HEK293 (cell line): ENCODE measurements around the gene RIPPLY2.
A peak's percentile ranks its signal among the peaks of the same experiment; 100 is the strongest.

Experiments
- GLI2 ChIP-seq: fragments of 450-650 bp; formaldehyde crosslinking; IDR thresholded peaks from 2 replicates; pipeline ENCODE4; 2017; ENCODE audit warnings: missing biosample characterization, missing genetic modification characterization, low read depth, borderline replicate concordance
- OSR2 ChIP-seq: fragments of 450-650 bp; formaldehyde crosslinking; IDR thresholded peaks from 2 replicates; pipeline ENCODE4 v1.5.1; 2016; ENCODE audit warnings: missing biosample characterization, missing genetic modification characterization
- SALL2 ChIP-seq: fragments of 450-650 bp; formaldehyde crosslinking; IDR thresholded peaks from 2 replicates; pipeline ENCODE4 v1.5.0; 2017; ENCODE audit warnings: missing biosample characterization, mild to moderate bottlenecking, missing genetic modification characterization, borderline replicate concordance
- YY2 ChIP-seq: fragments of 450-650 bp; formaldehyde crosslinking; IDR thresholded peaks from 2 replicates; pipeline ENCODE4 v1.5.1; 2016; ENCODE audit warnings: missing biosample characterization, missing genetic modification characterization
- ZBTB17 ChIP-seq: fragments of 450-650 bp; formaldehyde crosslinking; IDR thresholded peaks from 2 replicates; pipeline ENCODE4 v1.5.1; 2016; ENCODE audit warnings: missing biosample characterization, missing genetic modification characterization
- ZBTB21 ChIP-seq: fragments of 450-650 bp; formaldehyde crosslinking; IDR thresholded peaks from 2 replicates; pipeline ENCODE4 v1.5.1; 2017; ENCODE audit warnings: missing biosample characterization, missing genetic modification characterization
- ZBTB8A ChIP-seq: fragments of 450-650 bp; formaldehyde crosslinking; IDR thresholded peaks from 2 replicates; pipeline ENCODE4 v1.5.1; 2016; ENCODE audit warnings: missing biosample characterization, missing genetic modification characterization
- ZFP3 ChIP-seq: fragments of 450-650 bp; formaldehyde crosslinking; IDR thresholded peaks from 2 replicates; pipeline ENCODE4 v1.5.1; 2016; ENCODE audit warnings: low read depth, missing biosample characterization, missing genetic modification characterization
- ZFP41 ChIP-seq: fragments of 450-650 bp; formaldehyde crosslinking; IDR thresholded peaks from 2 replicates; pipeline ENCODE4 v1.5.1; 2016; ENCODE audit warnings: missing biosample characterization, missing genetic modification characterization, borderline replicate concordance
- ZIC2 ChIP-seq: fragments of 450-650 bp; formaldehyde crosslinking; IDR thresholded peaks from 2 replicates; pipeline ENCODE4 v1.5.1; 2016; ENCODE audit warnings: missing biosample characterization, missing genetic modification characterization
- ZNF114 ChIP-seq: fragments of 450-650 bp; formaldehyde crosslinking; IDR thresholded peaks from 2 replicates; pipeline ENCODE4 v1.5.0; 2017; ENCODE audit warnings: missing biosample characterization, missing genetic modification characterization
- ZNF146 ChIP-seq: fragments of 450-650 bp; formaldehyde crosslinking; IDR thresholded peaks from 2 replicates; pipeline ENCODE4 v1.5.1; 2016; ENCODE audit warnings: missing biosample characterization, missing genetic modification characterization
- ZNF202 ChIP-seq: fragments of 450-650 bp; formaldehyde crosslinking; IDR thresholded peaks from 2 replicates; pipeline ENCODE4 v1.5.1; 2016; ENCODE audit warnings: missing biosample characterization, missing genetic modification characterization, borderline replicate concordance
- ZNF341 ChIP-seq: fragments of 450-650 bp; formaldehyde crosslinking; IDR thresholded peaks from 2 replicates; pipeline ENCODE4; 2016; ENCODE audit warnings: low read depth, missing biosample characterization, missing genetic modification characterization
- ZNF391 ChIP-seq: fragments of 450-650 bp; formaldehyde crosslinking; IDR thresholded peaks from 2 replicates; pipeline ENCODE4 v1.5.1; 2016; ENCODE audit warnings: low read depth, missing biosample characterization, missing genetic modification characterization, borderline replicate concordance
- ZNF433 ChIP-seq: fragments of 450-650 bp; formaldehyde crosslinking; IDR thresholded peaks from 2 replicates; pipeline ENCODE4 v1.5.1; 2016; ENCODE audit warnings: missing biosample characterization, missing genetic modification characterization, low read depth
- ZNF544 ChIP-seq: fragments of 450-650 bp; formaldehyde crosslinking; IDR thresholded peaks from 2 replicates; pipeline ENCODE4 v1.5.0; 2017; ENCODE audit warnings: missing biosample characterization, missing genetic modification characterization
- ZNF658 ChIP-seq: fragments of 450-650 bp; formaldehyde crosslinking; IDR thresholded peaks from 2 replicates; pipeline ENCODE4; 2016; ENCODE audit warnings: missing biosample characterization, missing genetic modification characterization
- ZNF768 ChIP-seq: fragments of 450-650 bp; formaldehyde crosslinking; IDR thresholded peaks from 2 replicates; pipeline ENCODE4 v1.5.1; 2018; ENCODE audit warnings: missing biosample characterization, mild to moderate bottlenecking, missing genetic modification characterization
- TF ChIP-seq, protein P1 (sequence below): fragments of 450-650 bp; formaldehyde crosslinking; IDR thresholded peaks from 2 replicates; pipeline ENCODE4 v1.5.1; 2016; ENCODE audit warnings: missing biosample characterization, missing genetic modification characterization, low read depth
- TF ChIP-seq, protein P2 (sequence below): fragments of 450-650 bp; formaldehyde crosslinking; IDR thresholded peaks from 2 replicates; pipeline ENCODE4 v1.5.1; 2016; ENCODE audit warnings: missing biosample characterization, missing genetic modification characterization
- TF ChIP-seq, protein P3 (sequence below): fragments of 450-650 bp; IDR thresholded peaks from 2 replicates; pipeline ENCODE4 v1.5.1; 2018; ENCODE audit warnings: missing biosample characterization, mild to moderate bottlenecking, missing genetic modification characterization
- TF ChIP-seq, protein P4 (sequence below): fragments of 450-650 bp; formaldehyde crosslinking; IDR thresholded peaks from 2 replicates; pipeline ENCODE4 v1.5.0; 2017; ENCODE audit warnings: missing biosample characterization, missing genetic modification characterization, borderline replicate concordance
- TF ChIP-seq, protein P5 (sequence below): fragments of 450-650 bp; formaldehyde crosslinking; IDR thresholded peaks from 2 replicates; pipeline ENCODE4 v1.5.1; 2016; ENCODE audit warnings: missing biosample characterization, missing genetic modification characterization
- TF ChIP-seq, protein P6 (sequence below): fragments of 450-650 bp; formaldehyde crosslinking; IDR thresholded peaks from 2 replicates; pipeline ENCODE4 v1.5.1; 2016; ENCODE audit warnings: missing biosample characterization, missing genetic modification characterization, low read depth
- TF ChIP-seq, protein P7 (sequence below): fragments of 450-650 bp; formaldehyde crosslinking; IDR thresholded peaks from 2 replicates; pipeline ENCODE4 v1.5.1; 2016; ENCODE audit warnings: missing biosample characterization, missing genetic modification characterization

Gene RIPPLY2

DNA sequence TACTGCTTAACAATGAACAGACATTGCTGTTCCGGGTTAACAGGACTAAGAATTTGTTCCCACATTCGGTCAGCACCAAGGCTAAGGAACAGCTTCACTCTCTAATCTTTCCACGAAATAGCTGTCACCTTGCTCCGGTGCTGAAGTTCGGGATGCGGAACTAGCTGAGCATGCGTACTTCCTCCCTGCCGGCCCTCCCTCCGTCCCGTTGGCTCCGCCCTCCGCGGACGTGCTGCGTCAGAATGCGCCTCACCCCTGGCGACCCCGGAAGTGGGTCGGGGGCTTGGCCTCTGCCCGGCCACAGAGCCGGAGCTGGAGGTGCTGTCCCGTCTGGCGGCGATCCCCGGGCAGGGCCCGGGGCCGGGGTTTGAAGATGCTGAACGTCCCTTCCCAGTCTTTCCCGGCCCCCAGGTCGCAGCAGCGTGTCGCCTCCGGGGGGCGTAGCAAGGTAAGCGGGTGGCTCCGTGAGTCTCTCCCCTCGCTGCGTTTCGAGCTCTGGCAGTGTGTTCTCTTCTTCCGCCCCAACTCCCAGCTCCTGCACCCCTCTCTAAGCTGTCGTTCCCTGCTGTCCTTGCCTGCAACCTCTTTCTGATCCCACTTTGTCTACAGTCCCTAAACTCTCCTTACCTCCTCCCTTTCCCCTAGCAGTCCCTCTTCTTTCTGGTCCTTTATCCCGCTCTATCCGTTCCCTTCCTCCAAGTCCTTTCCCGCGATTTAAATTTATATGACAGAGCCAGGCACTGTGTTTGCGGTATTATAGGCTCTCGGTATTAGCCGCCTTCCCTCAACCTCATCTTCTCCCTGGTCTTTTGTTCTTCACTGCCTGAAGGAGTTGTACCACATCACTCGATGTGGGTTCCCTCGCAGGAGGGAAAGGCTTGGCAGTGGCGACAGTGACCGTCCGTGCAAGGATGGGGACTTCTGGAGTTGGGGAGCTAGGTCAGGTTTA, 6.5 kb downstream of the RIPPLY2 start, which contains the start of gene CYB5R4 (continued):
- TF ChIP-seq, protein P1, sequence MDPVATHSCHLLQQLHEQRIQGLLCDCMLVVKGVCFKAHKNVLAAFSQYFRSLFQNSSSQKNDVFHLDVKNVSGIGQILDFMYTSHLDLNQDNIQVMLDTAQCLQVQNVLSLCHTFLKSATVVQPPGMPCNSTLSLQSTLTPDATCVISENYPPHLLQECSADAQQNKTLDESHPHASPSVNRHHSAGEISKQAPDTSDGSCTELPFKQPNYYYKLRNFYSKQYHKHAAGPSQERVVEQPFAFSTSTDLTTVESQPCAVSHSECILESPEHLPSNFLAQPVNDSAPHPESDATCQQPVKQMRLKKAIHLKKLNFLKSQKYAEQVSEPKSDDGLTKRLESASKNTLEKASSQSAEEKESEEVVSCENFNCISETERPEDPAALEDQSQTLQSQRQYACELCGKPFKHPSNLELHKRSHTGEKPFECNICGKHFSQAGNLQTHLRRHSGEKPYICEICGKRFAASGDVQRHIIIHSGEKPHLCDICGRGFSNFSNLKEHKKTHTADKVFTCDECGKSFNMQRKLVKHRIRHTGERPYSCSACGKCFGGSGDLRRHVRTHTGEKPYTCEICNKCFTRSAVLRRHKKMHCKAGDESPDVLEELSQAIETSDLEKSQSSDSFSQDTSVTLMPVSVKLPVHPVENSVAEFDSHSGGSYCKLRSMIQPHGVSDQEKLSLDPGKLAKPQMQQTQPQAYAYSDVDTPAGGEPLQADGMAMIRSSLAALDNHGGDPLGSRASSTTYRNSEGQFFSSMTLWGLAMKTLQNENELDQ = no peak
- TF ChIP-seq ZNF341 (tag by site-specific recombination) (peak; percentile 96), ZFP3 (tag by site-specific recombination) (no peak), ZNF202 (tag by site-specific recombination) (no peak), ZBTB8A (peak; percentile 18; the same call in 1 of the 2 replicates), ZNF768 (tag by site-specific recombination) (no peak), ZNF146 (tag by site-specific recombination) (peak; percentile 15; the same call in 1 of the 2 replicates), ZBTB21 (tag by site-specific recombination) (peak; percentile 75), OSR2 (tag by site-specific recombination) (no peak), YY2 (tag by site-specific recombination) (no peak), ZIC2 (tag by site-specific recombination) (peak; percentile 64), ZNF544 (tag by site-specific recombination) (no peak), ZBTB17 (tag by site-specific recombination) (peak; percentile 95), ZFP41 (tag by site-specific recombination) (no peak), ZNF391 (tag by site-specific recombination) (no peak; the same call in none of the 2 replicates), ZNF114 (tag by site-specific recombination) (no peak), GLI2 (tag by site-specific recombination) (no peak), ZNF658 (tag by site-specific recombination) (no peak), SALL2 (no peak), ZNF433 (tag by site-specific recombination) (no peak)
- TF ChIP-seq, protein P2, sequence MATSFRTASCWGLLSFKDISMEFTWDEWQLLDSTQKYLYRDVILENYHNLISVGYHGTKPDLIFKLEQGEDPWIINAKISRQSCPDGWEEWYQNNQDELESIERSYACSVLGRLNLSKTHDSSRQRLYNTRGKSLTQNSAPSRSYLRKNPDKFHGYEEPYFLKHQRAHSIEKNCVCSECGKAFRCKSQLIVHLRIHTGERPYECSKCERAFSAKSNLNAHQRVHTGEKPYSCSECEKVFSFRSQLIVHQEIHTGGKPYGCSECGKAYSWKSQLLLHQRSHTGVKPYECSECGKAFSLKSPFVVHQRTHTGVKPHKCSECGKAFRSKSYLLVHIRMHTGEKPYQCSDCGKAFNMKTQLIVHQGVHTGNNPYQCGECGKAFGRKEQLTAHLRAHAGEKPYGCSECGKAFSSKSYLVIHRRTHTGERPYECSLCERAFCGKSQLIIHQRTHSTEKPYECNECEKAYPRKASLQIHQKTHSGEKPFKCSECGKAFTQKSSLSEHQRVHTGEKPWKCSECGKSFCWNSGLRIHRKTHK = no peak
- TF ChIP-seq, protein P3, sequence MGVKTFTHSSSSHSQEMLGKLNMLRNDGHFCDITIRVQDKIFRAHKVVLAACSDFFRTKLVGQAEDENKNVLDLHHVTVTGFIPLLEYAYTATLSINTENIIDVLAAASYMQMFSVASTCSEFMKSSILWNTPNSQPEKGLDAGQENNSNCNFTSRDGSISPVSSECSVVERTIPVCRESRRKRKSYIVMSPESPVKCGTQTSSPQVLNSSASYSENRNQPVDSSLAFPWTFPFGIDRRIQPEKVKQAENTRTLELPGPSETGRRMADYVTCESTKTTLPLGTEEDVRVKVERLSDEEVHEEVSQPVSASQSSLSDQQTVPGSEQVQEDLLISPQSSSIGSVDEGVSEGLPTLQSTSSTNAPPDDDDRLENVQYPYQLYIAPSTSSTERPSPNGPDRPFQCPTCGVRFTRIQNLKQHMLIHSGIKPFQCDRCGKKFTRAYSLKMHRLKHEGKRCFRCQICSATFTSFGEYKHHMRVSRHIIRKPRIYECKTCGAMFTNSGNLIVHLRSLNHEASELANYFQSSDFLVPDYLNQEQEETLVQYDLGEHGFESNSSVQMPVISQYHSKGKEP (tag by site-specific recombination) = peak; percentile 25; the same call in 1 of the 2 replicates
- TF ChIP-seq, protein P4, sequence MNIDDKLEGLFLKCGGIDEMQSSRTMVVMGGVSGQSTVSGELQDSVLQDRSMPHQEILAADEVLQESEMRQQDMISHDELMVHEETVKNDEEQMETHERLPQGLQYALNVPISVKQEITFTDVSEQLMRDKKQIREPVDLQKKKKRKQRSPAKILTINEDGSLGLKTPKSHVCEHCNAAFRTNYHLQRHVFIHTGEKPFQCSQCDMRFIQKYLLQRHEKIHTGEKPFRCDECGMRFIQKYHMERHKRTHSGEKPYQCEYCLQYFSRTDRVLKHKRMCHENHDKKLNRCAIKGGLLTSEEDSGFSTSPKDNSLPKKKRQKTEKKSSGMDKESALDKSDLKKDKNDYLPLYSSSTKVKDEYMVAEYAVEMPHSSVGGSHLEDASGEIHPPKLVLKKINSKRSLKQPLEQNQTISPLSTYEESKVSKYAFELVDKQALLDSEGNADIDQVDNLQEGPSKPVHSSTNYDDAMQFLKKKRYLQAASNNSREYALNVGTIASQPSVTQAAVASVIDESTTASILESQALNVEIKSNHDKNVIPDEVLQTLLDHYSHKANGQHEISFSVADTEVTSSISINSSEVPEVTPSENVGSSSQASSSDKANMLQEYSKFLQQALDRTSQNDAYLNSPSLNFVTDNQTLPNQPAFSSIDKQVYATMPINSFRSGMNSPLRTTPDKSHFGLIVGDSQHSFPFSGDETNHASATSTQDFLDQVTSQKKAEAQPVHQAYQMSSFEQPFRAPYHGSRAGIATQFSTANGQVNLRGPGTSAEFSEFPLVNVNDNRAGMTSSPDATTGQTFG (tag by site-specific recombination) = no peak
- TF ChIP-seq, protein P5, sequence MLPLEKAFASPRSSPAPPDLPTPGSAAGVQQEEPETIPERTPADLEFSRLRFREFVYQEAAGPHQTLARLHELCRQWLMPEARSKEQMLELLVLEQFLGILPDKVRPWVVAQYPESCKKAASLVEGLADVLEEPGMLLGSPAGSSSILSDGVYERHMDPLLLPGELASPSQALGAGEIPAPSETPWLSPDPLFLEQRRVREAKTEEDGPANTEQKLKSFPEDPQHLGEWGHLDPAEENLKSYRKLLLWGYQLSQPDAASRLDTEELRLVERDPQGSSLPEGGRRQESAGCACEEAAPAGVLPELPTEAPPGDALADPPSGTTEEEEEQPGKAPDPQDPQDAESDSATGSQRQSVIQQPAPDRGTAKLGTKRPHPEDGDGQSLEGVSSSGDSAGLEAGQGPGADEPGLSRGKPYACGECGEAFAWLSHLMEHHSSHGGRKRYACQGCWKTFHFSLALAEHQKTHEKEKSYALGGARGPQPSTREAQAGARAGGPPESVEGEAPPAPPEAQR (tag by site-specific recombination) = no peak
- TF ChIP-seq, protein P6, sequence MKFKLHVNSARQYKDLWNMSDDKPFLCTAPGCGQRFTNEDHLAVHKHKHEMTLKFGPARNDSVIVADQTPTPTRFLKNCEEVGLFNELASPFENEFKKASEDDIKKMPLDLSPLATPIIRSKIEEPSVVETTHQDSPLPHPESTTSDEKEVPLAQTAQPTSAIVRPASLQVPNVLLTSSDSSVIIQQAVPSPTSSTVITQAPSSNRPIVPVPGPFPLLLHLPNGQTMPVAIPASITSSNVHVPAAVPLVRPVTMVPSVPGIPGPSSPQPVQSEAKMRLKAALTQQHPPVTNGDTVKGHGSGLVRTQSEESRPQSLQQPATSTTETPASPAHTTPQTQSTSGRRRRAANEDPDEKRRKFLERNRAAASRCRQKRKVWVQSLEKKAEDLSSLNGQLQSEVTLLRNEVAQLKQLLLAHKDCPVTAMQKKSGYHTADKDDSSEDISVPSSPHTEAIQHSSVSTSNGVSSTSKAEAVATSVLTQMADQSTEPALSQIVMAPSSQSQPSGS (tag by site-specific recombination) = no peak
- TF ChIP-seq, protein P7, sequence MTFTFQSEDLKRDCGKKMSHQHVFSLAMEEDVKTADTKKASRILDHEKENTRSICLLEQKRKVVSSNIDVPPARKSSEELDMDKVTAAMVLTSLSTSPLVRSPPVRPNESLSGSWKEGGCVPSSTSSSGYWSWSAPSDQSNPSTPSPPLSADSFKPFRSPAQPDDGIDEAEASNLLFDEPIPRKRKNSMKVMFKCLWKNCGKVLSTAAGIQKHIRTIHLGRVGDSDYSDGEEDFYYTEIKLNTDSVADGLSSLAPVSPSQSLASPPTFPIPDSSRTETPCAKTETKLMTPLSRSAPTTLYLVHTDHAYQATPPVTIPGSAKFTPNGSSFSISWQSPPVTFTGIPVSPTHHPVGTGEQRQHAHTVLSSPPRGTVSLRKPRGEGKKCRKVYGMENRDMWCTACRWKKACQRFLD (tag by site-specific recombination) = no peak
